GM23338 (cell line): ENCODE data around the gene ST6GALNAC3.

Source experiments
- CREB1 ChIP-seq: fragments of 250-450 bp; sonication (Bioruptor Pico); IDR thresholded peaks from 2 replicates; pipeline ENCODE4 v1.5.0; 2020; ENCODE audit warnings: low read depth, mild to moderate bottlenecking, moderate library complexity
- EZH2phosphoT487 ChIP-seq: fragments of 200-600 bp; sonication (generic); IDR thresholded peaks from one replicate; pipeline ENCODE4 v1.8.1; 2018; ENCODE audit warnings: antibody characterized with exemption; ENCODE audit not compliant: unreplicated experiment
- POLR2AphosphoS5 ChIP-seq: IDR thresholded peaks from 2 replicates; pipeline ENCODE4 v1.6.1; 2016; ENCODE audit warnings: antibody characterized with exemption, low read depth
- REST ChIP-seq: IDR thresholded peaks from one replicate; pipeline ENCODE4 v1.6.1; 2018; ENCODE audit warnings: antibody characterized with exemption; ENCODE audit not compliant: unreplicated experiment
- TF ChIP-seq, protein P1 (sequence below), 2 experiments: fragments of 200-600 bp in 1 of 2; sonication (generic) in 1 of 2; conservative IDR thresholded peaks; 2 replicates each; pipeline versions ENCODE4 v1.5.1 to v1.6.1; 2016 to 2017; ENCODE audit warnings: antibody characterized with exemption in 2 of 2, low read depth in 2 of 2, mild to moderate bottlenecking in 2 of 2, moderate library complexity in 1 of 2

- TF ChIP-seq, protein P1, sequence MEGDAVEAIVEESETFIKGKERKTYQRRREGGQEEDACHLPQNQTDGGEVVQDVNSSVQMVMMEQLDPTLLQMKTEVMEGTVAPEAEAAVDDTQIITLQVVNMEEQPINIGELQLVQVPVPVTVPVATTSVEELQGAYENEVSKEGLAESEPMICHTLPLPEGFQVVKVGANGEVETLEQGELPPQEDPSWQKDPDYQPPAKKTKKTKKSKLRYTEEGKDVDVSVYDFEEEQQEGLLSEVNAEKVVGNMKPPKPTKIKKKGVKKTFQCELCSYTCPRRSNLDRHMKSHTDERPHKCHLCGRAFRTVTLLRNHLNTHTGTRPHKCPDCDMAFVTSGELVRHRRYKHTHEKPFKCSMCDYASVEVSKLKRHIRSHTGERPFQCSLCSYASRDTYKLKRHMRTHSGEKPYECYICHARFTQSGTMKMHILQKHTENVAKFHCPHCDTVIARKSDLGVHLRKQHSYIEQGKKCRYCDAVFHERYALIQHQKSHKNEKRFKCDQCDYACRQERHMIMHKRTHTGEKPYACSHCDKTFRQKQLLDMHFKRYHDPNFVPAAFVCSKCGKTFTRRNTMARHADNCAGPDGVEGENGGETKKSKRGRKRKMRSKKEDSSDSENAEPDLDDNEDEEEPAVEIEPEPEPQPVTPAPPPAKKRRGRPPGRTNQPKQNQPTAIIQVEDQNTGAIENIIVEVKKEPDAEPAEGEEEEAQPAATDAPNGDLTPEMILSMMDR (conservative IDR thresholded peaks at IDR 0.05; ENCODE audit: low read depth in 2 of 2), result no peak
- no peak for TF ChIP-seq POLR2AphosphoS5
- no peak for TF ChIP-seq EZH2phosphoT487
- no peak for TF ChIP-seq CREB1 (CRISPR knock-in tag)
- no peak for TF ChIP-seq REST
Measured at GRCh38 chr1:76121850-76122249, 47.3 kb downstream of the ST6GALNAC3 start.
